H1 (cell line): ENCODE measurements around the gene GFY. TPM values are rescaled to one million over a fixed set of nuclear protein-coding genes. Genes with fewer than 3 reads are reported as not detected.

Experiments
- CTCF ChIA-PET: fragments of 300-600 bp; sonication (Branson Sonifier 250); formaldehyde crosslinking; loops from one replicate; lab custom pipeline; 2021; ENCODE audit not compliant: partially characterized antibody; lab: Charles Lee
- POLR2A ChIA-PET: fragments of 300-600 bp; sonication (Branson Sonifier 250); formaldehyde crosslinking; loops from one replicate; lab custom pipeline; 2021; ENCODE audit warnings: inconsistent platforms; ENCODE audit not compliant: partially characterized antibody; lab: Charles Lee
- DNase-seq, 2 experiments: peaks; one replicate each; pipeline versions ENCODE4 v3.0.0 to v3.0.0-alpha.2; 2010 to 2022; ENCODE audit warnings: low spot score in 2 of 2, low read depth in 1 of 2, mixed read lengths in 1 of 2
- FAIRE-seq: peaks from 2 replicates; lab custom pipeline; 2011; peaks lifted over from hg19 to GRCh38; lab: Jason Lieb, UNC
- H2AFZ ChIP-seq: 2 replicates; pipeline ENCODE4 v1.8.1; 2012; ENCODE audit warnings: low read length, inconsistent platforms
- H2AK5ac ChIP-seq: 2 replicates; pipeline ENCODE4 v1.6.1; 2013; ENCODE audit warnings: low read depth, low read length
- H2BK120ac ChIP-seq: replicated peaks from 2 replicates; pipeline ENCODE3; 2013; ENCODE audit warnings: low read depth, low read length, inconsistent platforms
- H2BK12ac ChIP-seq: 2 replicates; pipeline ENCODE4 v1.6.1; 2013; ENCODE audit warnings: low read depth, low read length
- H2BK15ac ChIP-seq: 2 replicates; pipeline ENCODE4 v1.6.1; 2013; ENCODE audit warnings: low read length
- H2BK20ac ChIP-seq: 2 replicates; pipeline ENCODE4 v1.6.1; 2013; ENCODE audit warnings: low read length
- H2BK5ac ChIP-seq: 2 replicates; pipeline ENCODE4 v1.6.1; 2013; ENCODE audit warnings: low read depth, low read length
- H3K14ac ChIP-seq: 2 replicates; pipeline ENCODE4 v1.6.1; 2013; ENCODE audit warnings: inconsistent platforms; ENCODE audit not compliant: insufficient read length
- H3K18ac ChIP-seq: 2 replicates; pipeline ENCODE4 v1.6.1; 2013; ENCODE audit warnings: low read length; ENCODE audit errors: extremely low read depth
- H3K23ac ChIP-seq: 2 replicates; pipeline ENCODE4 v1.6.1; 2013; ENCODE audit warnings: inconsistent platforms; ENCODE audit not compliant: insufficient read length
- H3K23me2 ChIP-seq: 2 replicates; pipeline ENCODE4 v1.6.1; 2013; ENCODE audit warnings: low read depth, low read length
- H3K27ac ChIP-seq: 2 replicates; pipeline ENCODE4 v1.6.1; 2011; ENCODE audit warnings: low read depth, low read length, inconsistent platforms
- H3K27me3 ChIP-seq, 4 experiments: replicated peaks in 1 of 4; 1 replicate in 1 of 4; 2 replicates in 3 of 4; pipeline versions ENCODE4 v1.6.1 to v1.8.1; 2011 to 2013; ENCODE audit warnings: low read length in 3 of 4, mild to moderate bottlenecking in 3 of 4, inconsistent platforms in 2 of 4, mixed read lengths in 2 of 4, moderate library complexity in 1 of 4; ENCODE audit not compliant: control insufficient read depth in 3 of 4, insufficient read depth in 3 of 4; ENCODE audit errors: extremely low read depth in 1 of 4
- H3K36me3 ChIP-seq, 4 experiments: 2 replicates each; pipeline versions ENCODE4 v1.6.1 to v1.8.1; 2011 to 2013; ENCODE audit warnings: mild to moderate bottlenecking in 4 of 4, low read length in 3 of 4, moderate library complexity in 2 of 4, control low read depth in 1 of 4, inconsistent platforms in 1 of 4; ENCODE audit not compliant: insufficient read depth in 4 of 4, control insufficient read depth in 2 of 4
- H3K4ac ChIP-seq: replicated peaks from 2 replicates; pipeline ENCODE3; 2013; ENCODE audit warnings: low read length, low read depth, mixed read lengths, inconsistent platforms; ENCODE audit not compliant: insufficient read length
- H3K4me1 ChIP-seq, 4 experiments: replicated peaks in 1 of 4; 1 replicate in 1 of 4; 2 replicates in 3 of 4; pipeline versions ENCODE4 v1.6.1 to v1.8.1; 2011 to 2013; ENCODE audit warnings: low read length in 3 of 4, inconsistent platforms in 2 of 4, mixed read lengths in 1 of 4; ENCODE audit not compliant: insufficient read depth in 4 of 4, control insufficient read depth in 3 of 4
- H3K4me2 ChIP-seq, 2 experiments: 2 replicates each; pipeline versions ENCODE4 v1.6.1 to v1.8.1; 2011 to 2013; ENCODE audit warnings: low read depth in 2 of 2, low read length in 2 of 2, control low read depth in 1 of 2, inconsistent platforms in 1 of 2, mild to moderate bottlenecking in 1 of 2; ENCODE audit not compliant: insufficient read depth in 1 of 2
- H3K4me3 ChIP-seq, 4 experiments: fragments of 200-600, 300-600 bp in 1 of 4; sonication (generic), shearing (Covaris generic), sonication (Bioruptor Twin) in 1 of 4; 2 replicates each; pipeline versions ENCODE4 v1.5.1 to v1.8.1; 2011 to 2016; ENCODE audit warnings: low read length in 4 of 4, low read depth in 3 of 4, control low read depth in 2 of 4, inconsistent platforms in 2 of 4, mild to moderate bottlenecking in 2 of 4, mixed read lengths in 1 of 4, moderate library complexity in 1 of 4; ENCODE audit not compliant: insufficient read depth in 2 of 4; ENCODE audit errors: extremely low read depth in 1 of 4
- H3K56ac ChIP-seq: replicated peaks from 2 replicates; pipeline ENCODE3; 2013; ENCODE audit warnings: low read depth, mild to moderate bottlenecking, mixed read lengths, low read length, inconsistent platforms; ENCODE audit not compliant: insufficient read length
- H3K79me1 ChIP-seq: 2 replicates; pipeline ENCODE4 v1.6.1; 2013; ENCODE audit warnings: low read depth, low read length, control low read depth
- H3K79me2 ChIP-seq, 2 experiments: 2 replicates each; pipeline versions ENCODE4 v1.6.1 to v1.8.1; 2012 to 2013; ENCODE audit warnings: low read length in 2 of 2, mild to moderate bottlenecking in 2 of 2, inconsistent platforms in 1 of 2; ENCODE audit not compliant: insufficient read depth in 2 of 2, control insufficient read depth in 1 of 2
- H3K9ac ChIP-seq, 4 experiments: replicated peaks in 1 of 4; 1 replicate in 1 of 4; 2 replicates in 3 of 4; pipeline versions ENCODE4 v1.6.1 to v1.8.1; 2011 to 2013; ENCODE audit warnings: low read depth in 3 of 4, low read length in 3 of 4, control low read depth in 2 of 4, mild to moderate bottlenecking in 2 of 4, moderate library complexity in 2 of 4, inconsistent platforms in 1 of 4; ENCODE audit errors: extremely low read depth in 1 of 4
- H3K9me3 ChIP-seq, 2 experiments: 2 replicates each; pipeline versions ENCODE4 v1.6.1 to v1.8.1; 2012 to 2013; ENCODE audit warnings: mild to moderate bottlenecking in 2 of 2, moderate library complexity in 2 of 2, control low read depth in 1 of 2, inconsistent platforms in 1 of 2, low read depth in 1 of 2, low read length in 1 of 2, mixed read lengths in 1 of 2; ENCODE audit not compliant: insufficient read depth in 2 of 2
- H4K20me1 ChIP-seq, 2 experiments: replicated peaks in 1 of 2; 2 replicates each; pipeline versions ENCODE3 to v1.8.1; 2011 to 2013; ENCODE audit warnings: inconsistent platforms in 2 of 2, low read length in 2 of 2, mild to moderate bottlenecking in 1 of 2; ENCODE audit not compliant: insufficient read depth in 2 of 2, control insufficient read depth in 1 of 2
- H4K5ac ChIP-seq: 2 replicates; pipeline ENCODE4 v1.6.1; 2013; ENCODE audit warnings: low read length, low read depth, mixed read lengths, inconsistent platforms; ENCODE audit not compliant: insufficient read length
- H4K8ac ChIP-seq: 2 replicates; pipeline ENCODE4 v1.8.0; 2013; ENCODE audit warnings: mild to moderate bottlenecking, moderate library complexity, low read length, inconsistent platforms; ENCODE audit not compliant: insufficient read depth; ENCODE audit errors: extremely low read depth
- H4K91ac ChIP-seq: replicated peaks from 2 replicates; pipeline ENCODE3; 2013; ENCODE audit warnings: low read length, mixed read lengths, inconsistent platforms; ENCODE audit not compliant: insufficient read length
- CBX8 ChIP-seq: fragments of 300-800, 300-1000 bp; sonication (generic); IDR thresholded peaks from 2 replicates; pipeline ENCODE4 v1.7.1; 2016; ENCODE audit warnings: low read depth, low read length, borderline replicate concordance
- JUN ChIP-seq: IDR thresholded peaks from 2 replicates; pipeline ENCODE4 v1.6.1; 2011; ENCODE audit warnings: low read depth, mild to moderate bottlenecking, improper control_type of control experiment, low read length
- NANOG ChIP-seq: IDR thresholded peaks from 2 replicates; pipeline ENCODE4 v1.6.1; 2011; ENCODE audit warnings: low read length, low read depth, mild to moderate bottlenecking, inconsistent platforms; ENCODE audit not compliant: insufficient read depth, poor library complexity, severe bottlenecking
- SP4 ChIP-seq: IDR thresholded peaks from 2 replicates; pipeline ENCODE4 v1.6.1; 2012; ENCODE audit warnings: low read length, inconsistent platforms
- whole genome bisulfite sequencing, 2 experiments: shearing (Covaris generic) in 1 of 2; methylation state at CpG; one replicate each; pipeline versions ENCODE4 v1.1.6 to v1.1.7; 2013 to 2015; ENCODE audit warnings: low lambda C conversion rate in 2 of 2, mixed read lengths in 2 of 2, inconsistent platforms in 1 of 2, low coverage in 1 of 2, missing lambda C conversion rate in 1 of 2; ENCODE audit not compliant: insufficient replicate concordance in 2 of 2, insufficient coverage in 1 of 2, insufficient read length in 1 of 2; ENCODE audit errors: extremely low coverage in 1 of 2, missing lambda C conversion rate in 1 of 2; 5-methylcytosine and 5-hydroxymethylcytosine counted together
- long read RNA-seq, 2 experiments: library from RNA in 1 of 2; library from capped mRNA in 1 of 2; stranded (forward); transcript quantifications; one replicate each; pipeline ENCODE4 v2.0.0, GENCODE V29; 2021; ENCODE audit warnings: inconsistent platforms in 1 of 2
- polyA minus RNA-seq, 3 experiments: library from RNA; depleted of rRNA, polyadenylated mRNA; stranded (reverse); fragments of >200 nt; gene quantifications; 1 replicate in 2 of 3; 2 replicates in 1 of 3; pipeline ENCODE4 v1.2.3, GENCODE V29; 2011
- polyA plus RNA-seq, 7 experiments: library from polyadenylated mRNA; depleted of rRNA in 3 of 7; stranded (reverse) in 5 of 7; unstranded in 2 of 7; fragments of >200 nt in 5 of 7; fragments of 200-250 nt in 2 of 7; gene quantifications; 1 replicate in 5 of 7; 2 replicates in 1 of 7; 4 replicates in 1 of 7; pipeline versions ENCODE4 v1.2.1 to v1.2.3, GENCODE V29; 2011 to 2013; ENCODE audit warnings: missing spikeins in 2 of 7, mixed read lengths in 2 of 7
- total RNA-seq: library from RNA; stranded (reverse); fragmentation: NEBNext Ultra II Directional; extraction: Animal tissue kit (Norgen Biotek cat#: 25700); gene quantifications from 2 replicates; pipeline ENCODE4 v1.2.1, GENCODE V29; 2021

The GFY gene, protein sequence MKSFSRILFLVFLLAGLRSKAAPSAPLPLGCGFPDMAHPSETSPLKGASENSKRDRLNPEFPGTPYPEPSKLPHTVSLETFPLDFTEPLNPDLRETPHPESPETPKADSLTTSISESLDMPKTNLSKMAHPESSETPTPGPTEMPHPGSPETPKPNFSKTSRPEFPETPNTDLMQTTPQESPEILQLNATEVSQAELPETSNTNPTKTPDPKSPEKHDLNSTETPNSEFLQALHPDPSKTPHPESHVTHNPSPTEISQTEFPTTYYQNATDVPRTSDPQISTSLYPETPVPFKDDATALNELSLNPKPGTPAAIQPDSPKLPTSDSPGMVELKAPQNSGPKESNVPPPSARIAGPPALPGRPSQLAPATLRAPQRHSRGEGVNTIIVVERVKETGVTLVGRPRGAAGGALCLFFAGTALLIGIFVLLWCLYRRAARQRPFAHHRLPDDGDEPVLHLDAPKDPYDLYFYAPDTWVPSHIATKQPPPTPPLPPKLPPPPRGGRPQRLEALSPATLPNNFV
- total RNA-seq = 0.93 and 1.1 TPM in 2 replicates
- 0.68 and 1.2 TPM in 2 replicates for polyA plus RNA-seq (2011; rRNA removed)
- polyA plus RNA-seq (2011; cell fraction: cytosol; rRNA removed) = 0.47 TPM
- polyA plus RNA-seq (2011; cell fraction: nucleus; rRNA removed) = 1.5 TPM
- polyA plus RNA-seq (2012, experiment 1 of 2) = 1.2 to 2.3 TPM (median 1.7 TPM) in 4 replicates
- polyA plus RNA-seq (2012, experiment 2 of 2) = 1.1 TPM
- 3.5 TPM for polyA plus RNA-seq (2013, experiment 1 of 2)
- polyA plus RNA-seq (2013, experiment 2 of 2) = 2.8 TPM
- polyA minus RNA-seq (2011; rRNA and poly(A)+ RNA removed) = 0.19 TPM in 1 of 2 replicates, not detected in the other
- not detected for polyA minus RNA-seq (2011; cell fraction: cytosol; rRNA and poly(A)+ RNA removed)
- 0.70 TPM for polyA minus RNA-seq (2011; cell fraction: nucleus; rRNA and poly(A)+ RNA removed)
- long read RNA-seq, experiment 1, partial matches to known transcripts = 5 of 5 reads
- long read RNA-seq, experiment 1, other reads (novel, unspliced or antisense) = 0 of 5 reads
- long read RNA-seq, experiment 2 = 0 reads

DNA sequence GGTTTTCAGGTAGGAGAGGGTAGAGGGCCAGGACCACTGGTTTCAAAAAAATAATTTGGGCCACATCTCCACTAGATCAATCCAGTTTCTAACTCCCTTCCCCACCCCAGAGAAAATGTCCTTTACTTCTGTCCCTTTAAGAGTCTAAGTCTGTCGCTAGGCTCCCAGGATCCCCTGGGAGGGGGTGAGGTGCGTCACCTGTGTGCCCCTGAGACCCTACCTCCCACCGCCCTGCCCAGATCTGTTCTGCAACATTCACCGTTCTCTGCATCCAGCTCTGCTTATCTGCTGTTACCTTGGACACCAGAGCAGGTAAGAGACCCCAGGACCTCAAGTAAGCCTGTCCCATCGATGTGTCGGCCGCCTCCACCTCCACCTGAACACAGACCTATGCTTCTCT lies at the start of gene GFY:
TSS of gene GFY (plus strand) at position 211 of the 400 bp plus-strand sequence. CDS start 1,043 bp downstream, outside the sequence.
- no peak within 1 kb of the TSS for H4K8ac ChIP-seq
- CTCF ChIA-PET = interaction anchor here (0.6 to 5.2 kb wide), 10 partner anchors 8 to 742 kb away, joined by 3 to 49 read pairs (median 7); partner anchors contain the start of gene SLC17A7
- 71% methylated on average over 7 of the region's 7 CpGs; no CpG with 5 or more reads in 1 of the 2 experiments for WGBS, 2 experiments

More for the DNA sequence above, at the start of gene GFY:
- Histone ChIP-seq H3K79me2 (no peaks in the 10 kb centered on the region), H3K4me2 (peak within 1 kb of the TSS; percentile 57 to 97), H4K5ac (no peak within 1 kb of the TSS), H2AK5ac (peak within 1 kb of the TSS; percentile 70; the same call in 1 of the 2 replicates), H3K18ac (peak within 1 kb of the TSS; percentile 71), H2BK12ac (peak within 1 kb of the TSS; percentile 94), H3K4ac (peak within 1 kb of the TSS; percentile 58), H3K56ac (no peak within 1 kb of the TSS), H3K9ac (no peak within 1 kb of the TSS), H3K79me1 (no peaks in the 10 kb centered on the region), H3K23ac (no peak within 1 kb of the TSS), H4K91ac (no peak within 1 kb of the TSS), H3K4me1 (peaks cover 7 to 43% (median 25%) of the 10 kb centered on the region in 4 experiments), H3K27ac (no peak within 1 kb of the TSS), H3K27me3 (peaks cover 23 to 61% (median 57%) of the 10 kb centered on the region in 4 experiments), H3K4me3 (peak within 1 kb of the TSS in 3 of 4 experiments; percentile 22 to 52 (median 24); a peak in 5 of 8 replicates), H2AFZ (0 out of 2 replicates have a peak within 1 kb of the TSS, but pooled peaks have one; percentile 52), H2BK120ac (no peak within 1 kb of the TSS), H3K23me2 (peaks cover 21% of the 10 kb centered on the region), H2BK20ac (peak within 1 kb of the TSS; percentile 43; the same call in 1 of the 2 replicates), H3K9me3 (no peaks in the 10 kb centered on the region), H2BK15ac (peak within 1 kb of the TSS; percentile 19; the same call in 1 of the 2 replicates), H2BK5ac (peak within 1 kb of the TSS; percentile 63; the same call in 1 of the 2 replicates), H3K36me3 (no peaks in the 10 kb centered on the region), H3K14ac (no peak within 1 kb of the TSS), H4K20me1 (no peaks in the 10 kb centered on the region)
- TF ChIP-seq CBX8 = no peak
- TF ChIP-seq JUN = no peak
- TF ChIP-seq SP4 = no peak
- no peak for TF ChIP-seq NANOG
- DNase-seq (no peak), FAIRE-seq (no peak)
- POLR2A ChIA-PET = interaction anchor here (0.6 to 5.0 kb wide), 10 partner anchors 8 to 200 kb away, joined by 3 to 21 read pairs (median 7); partner anchors contain the start of genes ALDH16A1 and PIH1D1
